NT2/D1 (cell line): ENCODE results near the gene ABTB2.

Source experiments
- YY1 ChIP-seq: IDR thresholded peaks from 2 replicates; pipeline ENCODE4 v1.6.1; 2011; ENCODE audit not compliant: insufficient read length, insufficient read depth
- ZNF274 ChIP-seq: IDR thresholded peaks from 2 replicates; pipeline ENCODE4 v1.6.1; 2011; ENCODE audit warnings: mild to moderate bottlenecking, low read depth, low read length

DNA sequence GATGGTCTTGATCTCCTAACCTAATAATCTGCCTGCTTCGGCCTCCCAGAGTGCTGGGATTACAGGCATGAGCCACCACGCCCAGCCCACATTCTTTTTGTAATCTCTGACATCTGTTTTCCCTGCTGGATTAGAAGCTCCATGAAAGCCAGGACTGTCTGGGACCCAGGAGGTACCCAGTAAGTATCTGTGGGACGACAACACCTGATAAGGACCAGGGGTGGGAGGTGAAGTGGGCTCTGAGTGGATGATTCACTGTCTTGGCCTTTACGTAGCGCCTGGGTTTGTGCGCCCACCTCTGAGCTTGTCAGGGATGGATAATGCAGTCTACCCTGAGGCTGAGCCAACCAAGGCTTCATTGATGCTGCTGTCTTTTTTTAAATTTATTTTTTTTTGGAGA is 118.8 kb downstream of the ABTB2 start:
- TF ChIP-seq ZNF274: no peak
- no peak for TF ChIP-seq YY1
